IMR-90 (cell line): Measurements from ENCODE around the gene RBPJL. TPM values are rescaled to one million over a fixed set of nuclear protein-coding genes. Genes with fewer than 3 reads are reported as not detected.

Experiments
- ATAC-seq: fragments of 200-7000 bp; cut with Tn5 transposase; 2 replicates; pipeline ENCODE4 v1.9.1; 2020; ENCODE audit warnings: low read depth, mild to moderate bottlenecking, moderate library complexity
- BruUV-seq: library from RNA; stranded (reverse); fragments of 400-500 nt; replicated peaks from 2 replicates; lab custom pipeline; 2021; lab: Mats Ljungman, UMichigan
- CTCF ChIA-PET: fragments of 300-600 bp; formaldehyde crosslinking; extraction: SDS; loops from one replicate; lab custom pipeline; 2021; ENCODE audit warnings: antibody characterized with exemption; lab: Yijun Ruan, JAX
- POLR2A ChIA-PET: fragments of 300-600 bp; sonication (Branson Sonifier 250); formaldehyde crosslinking; loops from one replicate; lab custom pipeline; 2022; ENCODE audit warnings: antibody characterized with exemption; ENCODE audit not compliant: unreplicated experiment; lab: Charles Lee
- DNase-seq: peaks from one replicate; pipeline ENCODE4 v3.0.0; 2013
- H2AFZ ChIP-seq: replicated peaks from 2 replicates; pipeline ENCODE3; 2013; ENCODE audit warnings: low read length, mild to moderate bottlenecking; ENCODE audit not compliant: poor library complexity
- H2AK5ac ChIP-seq: 2 replicates; pipeline ENCODE4 v1.6.1; 2013; ENCODE audit warnings: low read depth, low read length, inconsistent platforms
- H2AK9ac ChIP-seq: replicated peaks from 2 replicates; pipeline ENCODE3; 2013; ENCODE audit warnings: mild to moderate bottlenecking, low read depth, low read length, moderate library complexity; ENCODE audit not compliant: poor library complexity
- H2BK120ac ChIP-seq: 2 replicates; pipeline ENCODE4 v1.6.1; 2013; ENCODE audit warnings: low read depth, low read length, inconsistent platforms
- H2BK15ac ChIP-seq: 3 replicates; pipeline ENCODE4 v1.6.1; 2013; ENCODE audit warnings: low read depth, low read length, inconsistent platforms
- H2BK20ac ChIP-seq: 2 replicates; pipeline ENCODE4 v1.6.1; 2013; ENCODE audit warnings: low read depth, mild to moderate bottlenecking, inconsistent platforms, low read length, moderate library complexity
- H2BK5ac ChIP-seq: 2 replicates; pipeline ENCODE4 v1.6.1; 2013; ENCODE audit warnings: mild to moderate bottlenecking, low read depth, low read length, inconsistent platforms; ENCODE audit not compliant: poor library complexity, severe bottlenecking
- H3K14ac ChIP-seq: replicated peaks from 2 replicates; pipeline ENCODE4 v1.6.1; 2013; ENCODE audit warnings: low read depth, low read length, inconsistent platforms
- H3K18ac ChIP-seq: 2 replicates; pipeline ENCODE4 v1.6.1; 2013; ENCODE audit warnings: low read depth, low read length, control low read depth
- H3K23ac ChIP-seq: 2 replicates; pipeline ENCODE4 v1.6.1; 2013; ENCODE audit warnings: low read depth, low read length, inconsistent platforms
- H3K27ac ChIP-seq: 2 replicates; pipeline ENCODE4 v1.5.1; 2013; ENCODE audit warnings: mild to moderate bottlenecking, control low read depth, low read length; ENCODE audit not compliant: insufficient read depth
- H3K27me3 ChIP-seq: 2 replicates; pipeline ENCODE4 v1.6.1; 2013; ENCODE audit warnings: low read length; ENCODE audit not compliant: control insufficient read depth, insufficient read depth
- H3K36me3 ChIP-seq: 2 replicates; pipeline ENCODE4 v1.6.1; 2013; ENCODE audit warnings: low read length, mixed read lengths; ENCODE audit not compliant: control insufficient read depth, insufficient read depth
- H3K4ac ChIP-seq: 2 replicates; pipeline ENCODE4 v1.6.1; 2013; ENCODE audit warnings: low read depth, low read length, inconsistent platforms
- H3K4me1 ChIP-seq: 2 replicates; pipeline ENCODE4 v1.6.1; 2013; ENCODE audit warnings: low read length, mixed read lengths; ENCODE audit not compliant: control insufficient read depth, insufficient read depth
- H3K4me2 ChIP-seq: 2 replicates; pipeline ENCODE4 v1.6.1; 2013; ENCODE audit warnings: low read depth, mild to moderate bottlenecking, control low read depth, low read length, moderate library complexity
- H3K4me3 ChIP-seq: 2 replicates; pipeline ENCODE4 v1.5.1; 2013; ENCODE audit warnings: low read depth, mild to moderate bottlenecking, control low read depth, low read length, moderate library complexity; ENCODE audit not compliant: insufficient read depth
- H3K56ac ChIP-seq: 2 replicates; pipeline ENCODE4 v1.6.1; 2013; ENCODE audit warnings: low read length, inconsistent platforms; ENCODE audit not compliant: insufficient read depth; ENCODE audit errors: extremely low read depth
- H3K79me1 ChIP-seq, 2 experiments: 2 replicates each; pipeline ENCODE4 v1.6.1; 2013; ENCODE audit warnings: low read length in 2 of 2, inconsistent platforms in 1 of 2, low read depth in 1 of 2
- H3K9ac ChIP-seq: 2 replicates; pipeline ENCODE4 v1.6.1; 2013; ENCODE audit warnings: low read depth, low read length, control low read depth
- H3K9me1 ChIP-seq: 2 replicates; pipeline ENCODE4 v1.6.1; 2013; ENCODE audit warnings: low read length, inconsistent platforms; ENCODE audit not compliant: insufficient read depth
- H3K9me3 ChIP-seq: 2 replicates; pipeline ENCODE4 v1.6.1; 2013; ENCODE audit warnings: low read length; ENCODE audit not compliant: control insufficient read depth, insufficient read depth
- H4K20me1 ChIP-seq: 2 replicates; pipeline ENCODE4 v1.6.1; 2013; ENCODE audit warnings: low read length, inconsistent platforms; ENCODE audit not compliant: insufficient read depth
- H4K5ac ChIP-seq: 2 replicates; pipeline ENCODE4 v1.6.1; 2013; ENCODE audit warnings: mild to moderate bottlenecking, low read depth, low read length, control low read depth
- H4K8ac ChIP-seq, 2 experiments: 2 replicates each; pipeline ENCODE4 v1.6.1; 2013; ENCODE audit warnings: low read depth in 2 of 2, low read length in 2 of 2, control low read depth in 1 of 2, inconsistent platforms in 1 of 2
- H4K91ac ChIP-seq: 2 replicates; pipeline ENCODE4 v1.6.1; 2013; ENCODE audit warnings: low read depth, low read length, inconsistent platforms; ENCODE audit not compliant: insufficient read depth
- BHLHE40 ChIP-seq: fragments of 150-350 bp; IDR thresholded peaks from 2 replicates; pipeline ENCODE4 v1.6.1; 2016; ENCODE audit warnings: mild to moderate bottlenecking, low read depth, low read length
- CEBPB ChIP-seq: IDR thresholded peaks from 2 replicates; pipeline ENCODE4 v1.6.1; 2012; ENCODE audit warnings: low read depth, low read length, improper control_type of control experiment
- CHD1 ChIP-seq: IDR thresholded peaks from 2 replicates; pipeline ENCODE4 v1.6.1; 2012; ENCODE audit warnings: low read depth, low read length, improper control_type of control experiment
- FOS ChIP-seq: fragments of 150-350 bp; IDR thresholded peaks from 2 replicates; pipeline ENCODE4 v1.6.1; 2016; ENCODE audit warnings: low read depth, low read length
- MAFK ChIP-seq: IDR thresholded peaks from 2 replicates; pipeline ENCODE4 v1.6.1; 2012; ENCODE audit warnings: low read depth, low read length, improper control_type of control experiment
- MAZ ChIP-seq: IDR thresholded peaks from 2 replicates; pipeline ENCODE4 v1.6.1; 2012; ENCODE audit warnings: low read depth, mild to moderate bottlenecking, low read length, improper control_type of control experiment, moderate library complexity, borderline replicate concordance
- MXI1 ChIP-seq: IDR thresholded peaks from 2 replicates; pipeline ENCODE4 v1.6.1; 2012; ENCODE audit warnings: low read depth, mild to moderate bottlenecking, low read length, moderate library complexity, borderline replicate concordance
- NFE2L2 ChIP-seq: fragments of 150-350 bp; IDR thresholded peaks from 2 replicates; pipeline ENCODE4 v1.6.1; 2016; ENCODE audit warnings: low read depth, mild to moderate bottlenecking, low read length
- POLR2A ChIP-seq: IDR thresholded peaks from 2 replicates; pipeline ENCODE4 v1.6.1; 2012; ENCODE audit warnings: mild to moderate bottlenecking, low read depth, low read length
- RAD21 ChIP-seq: IDR thresholded peaks from 2 replicates; pipeline ENCODE4 v1.6.1; 2012; ENCODE audit warnings: low read length, improper control_type of control experiment
- RCOR1 ChIP-seq: IDR thresholded peaks from 2 replicates; pipeline ENCODE4 v1.6.1; 2012; ENCODE audit warnings: mild to moderate bottlenecking, low read length, improper control_type of control experiment; ENCODE audit not compliant: insufficient replicate concordance
- RFX5 ChIP-seq: IDR thresholded peaks from 2 replicates; pipeline ENCODE4 v1.8.0; 2012; ENCODE audit warnings: low read depth, mild to moderate bottlenecking, low read length, moderate library complexity
- SMC3 ChIP-seq: fragments of 150-350 bp; IDR thresholded peaks from 2 replicates; pipeline ENCODE4 v1.6.1; 2016; ENCODE audit warnings: low read depth, mild to moderate bottlenecking, antibody characterized with exemption, low read length, moderate library complexity
- WGBS, 2 experiments: methylation state at CpG; one replicate each; pipeline versions ENCODE4 v1.1.5 to v1.1.7; 2013; ENCODE audit warnings: missing lambda C conversion rate in 2 of 2; ENCODE audit not compliant: insufficient read length in 1 of 2; ENCODE audit errors: extremely low coverage in 2 of 2; 5-methylcytosine and 5-hydroxymethylcytosine counted together
- dilution Hi-C: fragments of 300-500 bp; cut with HindIII; formaldehyde crosslinking; loops from one replicate; pipeline ENCODE4 v1.14.3; 2018; ENCODE audit warnings: low sequenced_read_pairs; ENCODE audit not compliant: unreplicated experiment
- in situ Hi-C: fragments of 300-500 bp; cut with MboI; formaldehyde crosslinking; loops from 3 replicates; pipeline ENCODE4 v1.14.3; 2019; ENCODE audit warnings: low sequenced_read_pairs, inconsistent platforms, mixed read lengths
- intact Hi-C: fragments of 100-400 bp; cut with micrococcal nuclease; formaldehyde crosslinking; loops from 2 replicates; pipeline ENCODE4 v1.10.0; 2022
- polyA plus RNA-seq, 3 experiments: library from polyadenylated mRNA; depleted of rRNA; stranded (reverse); fragments of >200 nt; gene quantifications; 2 replicates each; pipeline ENCODE4 v1.2.3, GENCODE V29; 2012; ENCODE audit warnings: low replicate concordance in 1 of 3
- total RNA-seq: library from RNA; depleted of rRNA; stranded (reverse); fragments of >200 nt; gene quantifications from 2 replicates; pipeline ENCODE4 v1.2.3, GENCODE V29; 2012
- TF ChIP-seq, protein P1 (sequence below): fragments of 150-350 bp; IDR thresholded peaks from 2 replicates; pipeline ENCODE4 v1.6.1; 2016; ENCODE audit warnings: low read depth, mild to moderate bottlenecking, low read length, moderate library complexity, borderline replicate concordance
- TF ChIP-seq, protein P2 (sequence below): conservative IDR thresholded peaks from 2 replicates; pipeline ENCODE4 v1.5.1; 2012; ENCODE audit warnings: mild to moderate bottlenecking, low read depth, low read length, improper control_type of control experiment

RBPJL gene
- total and polyA plus RNA-seq, 2 of the 4 experiments (the other 2 are of a cell fraction) = not detected

DNA sequence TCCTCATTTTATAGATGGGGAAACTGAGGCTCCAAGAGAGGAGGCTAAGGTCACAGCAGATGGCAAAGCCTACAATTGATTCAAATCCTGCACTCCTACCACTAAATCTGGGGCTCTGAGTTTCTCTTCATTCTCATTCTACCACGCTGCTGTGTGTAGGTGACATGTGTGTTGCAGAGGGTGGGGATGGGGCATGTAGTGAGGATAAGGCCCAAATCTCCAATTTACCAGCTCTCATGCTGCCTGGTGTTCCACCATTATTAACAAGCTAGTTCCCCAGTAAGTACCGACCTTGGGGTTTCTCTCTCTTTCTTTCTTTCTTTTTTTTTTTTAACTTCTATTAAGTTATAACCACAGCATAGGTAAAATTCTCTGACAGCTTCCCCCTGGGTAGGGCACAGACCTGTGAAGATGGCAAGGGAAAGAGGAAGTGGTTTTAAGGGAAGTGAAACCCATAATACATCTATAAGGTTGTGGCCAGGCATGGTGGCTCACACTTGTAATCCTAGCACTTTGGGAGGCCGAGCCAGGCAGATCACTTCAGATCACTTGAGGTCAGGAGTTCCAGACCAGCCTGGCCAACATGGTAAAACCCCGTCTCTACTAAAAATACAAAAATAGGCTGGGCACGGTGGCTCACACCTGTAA, 14.4 kb downstream of the RBPJL start:
- no peak overlapping the region for H3K23ac ChIP-seq
- H2BK5ac ChIP-seq = no peak overlapping the region
- no peak overlapping the region for H2AK5ac ChIP-seq
- ATAC-seq (no peak), DNase-seq (no peak)
- no peak overlapping the region for H3K4ac ChIP-seq
- no peak overlapping the region for H4K91ac ChIP-seq
- dilution Hi-C loops (no loop called here), intact Hi-C loops (no loop called here), in situ Hi-C loops (loop anchor here (5.0 kb wide), 1 partner anchor 116 kb away; no protein-coding TSS in a partner anchor)
- POLR2A ChIA-PET = interaction anchor here (0.6 kb wide), 1 partner anchor 736 kb away, joined by 4 read pairs; no protein-coding TSS in a partner anchor
- H4K5ac ChIP-seq = no peak overlapping the region
- peaks cover 23% of the 10 kb centered on the region for H3K27me3 ChIP-seq
- H3K9me1 ChIP-seq = 0 out of 2 replicates have a peak, but pooled peaks cover 2% of the 10 kb centered on the region
- CTCF ChIA-PET = interaction anchor here (0.8 to 4.4 kb wide), 5 partner anchors 9 to 450 kb away, joined by 3 to 30 read pairs (median 3); no protein-coding TSS in a partner anchor
- H3K27ac ChIP-seq = no peak overlapping the region
- no TSS peak for BruUV-seq
- H2BK15ac ChIP-seq = no peak overlapping the region
- H3K4me2 ChIP-seq = no peak overlapping the region
- H2BK20ac ChIP-seq = no peak overlapping the region
- WGBS, 2 experiments = no CpG with 5 or more reads among the region's 5 CpGs
- H2BK120ac ChIP-seq = no peak overlapping the region
- H3K9ac ChIP-seq = no peak overlapping the region
- H3K4me3 ChIP-seq = no peak overlapping the region
- TF ChIP-seq, protein P1, sequence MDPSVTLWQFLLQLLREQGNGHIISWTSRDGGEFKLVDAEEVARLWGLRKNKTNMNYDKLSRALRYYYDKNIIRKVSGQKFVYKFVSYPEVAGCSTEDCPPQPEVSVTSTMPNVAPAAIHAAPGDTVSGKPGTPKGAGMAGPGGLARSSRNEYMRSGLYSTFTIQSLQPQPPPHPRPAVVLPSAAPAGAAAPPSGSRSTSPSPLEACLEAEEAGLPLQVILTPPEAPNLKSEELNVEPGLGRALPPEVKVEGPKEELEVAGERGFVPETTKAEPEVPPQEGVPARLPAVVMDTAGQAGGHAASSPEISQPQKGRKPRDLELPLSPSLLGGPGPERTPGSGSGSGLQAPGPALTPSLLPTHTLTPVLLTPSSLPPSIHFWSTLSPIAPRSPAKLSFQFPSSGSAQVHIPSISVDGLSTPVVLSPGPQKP = no peak
- TF ChIP-seq CEBPB (no peak), SMC3 (no peak), FOS (no peak), CHD1 (no peak), RAD21 (no peak), MXI1 (no peak), BHLHE40 (no peak), NFE2L2 (no peak), MAFK (no peak), RFX5 (no peak), POLR2A (no peak), MAZ (no peak), RCOR1 (no peak)
- TF ChIP-seq, protein P2, sequence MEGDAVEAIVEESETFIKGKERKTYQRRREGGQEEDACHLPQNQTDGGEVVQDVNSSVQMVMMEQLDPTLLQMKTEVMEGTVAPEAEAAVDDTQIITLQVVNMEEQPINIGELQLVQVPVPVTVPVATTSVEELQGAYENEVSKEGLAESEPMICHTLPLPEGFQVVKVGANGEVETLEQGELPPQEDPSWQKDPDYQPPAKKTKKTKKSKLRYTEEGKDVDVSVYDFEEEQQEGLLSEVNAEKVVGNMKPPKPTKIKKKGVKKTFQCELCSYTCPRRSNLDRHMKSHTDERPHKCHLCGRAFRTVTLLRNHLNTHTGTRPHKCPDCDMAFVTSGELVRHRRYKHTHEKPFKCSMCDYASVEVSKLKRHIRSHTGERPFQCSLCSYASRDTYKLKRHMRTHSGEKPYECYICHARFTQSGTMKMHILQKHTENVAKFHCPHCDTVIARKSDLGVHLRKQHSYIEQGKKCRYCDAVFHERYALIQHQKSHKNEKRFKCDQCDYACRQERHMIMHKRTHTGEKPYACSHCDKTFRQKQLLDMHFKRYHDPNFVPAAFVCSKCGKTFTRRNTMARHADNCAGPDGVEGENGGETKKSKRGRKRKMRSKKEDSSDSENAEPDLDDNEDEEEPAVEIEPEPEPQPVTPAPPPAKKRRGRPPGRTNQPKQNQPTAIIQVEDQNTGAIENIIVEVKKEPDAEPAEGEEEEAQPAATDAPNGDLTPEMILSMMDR = no peak
- H4K8ac ChIP-seq = no peak overlapping the region
- no peak overlapping the region for H3K14ac ChIP-seq
- no peak overlapping the region for H2AFZ ChIP-seq
- no peak overlapping the region for H3K18ac ChIP-seq
- H3K56ac ChIP-seq = no peak overlapping the region
- no peak overlapping the region for H2AK9ac ChIP-seq
- H3K36me3 ChIP-seq = peaks cover 14% of the 10 kb centered on the region
- H3K9me3 ChIP-seq = no peaks in the 10 kb centered on the region
- no peaks in the 10 kb centered on the region for H3K4me1 ChIP-seq
- H4K20me1 ChIP-seq = peaks cover 8% of the 10 kb centered on the region
- peaks cover 4 to 7% of the 10 kb centered on the region in 2 experiments; a peak in 2 of 4 replicates for H3K79me1 ChIP-seq
